Adrenal gland (tissue), 5 donors: Measurements from ENCODE around the gene ATOSA.

ENCODE experiments used
- POLR2A ChIP-seq, 2 donors: fragments of 450-650 bp; IDR thresholded peaks; one replicate each; pipeline ENCODE4 v1.6.1; 2017; ENCODE audit warnings: antibody characterized with exemption in 2 of 2, mild to moderate bottlenecking in 2 of 2, moderate library complexity in 1 of 2
- TF ChIP-seq, protein P1 (sequence below), 6 experiments: fragments of 450-650 bp in 4 of 6; fragments of 200-600 bp in 2 of 6; sonication (generic) in 1 of 6; IDR thresholded peaks; 1 replicate in 5 of 6; 2 replicates in 1 of 6; pipeline versions ENCODE4 v1.5.1 to v1.8.0; 2016 to 2021; ENCODE audit warnings: antibody characterized with exemption in 6 of 6, mild to moderate bottlenecking in 2 of 6, moderate library complexity in 1 of 6
- donor health status: DM: no; HTN: no; CAD: no.

DNA sequence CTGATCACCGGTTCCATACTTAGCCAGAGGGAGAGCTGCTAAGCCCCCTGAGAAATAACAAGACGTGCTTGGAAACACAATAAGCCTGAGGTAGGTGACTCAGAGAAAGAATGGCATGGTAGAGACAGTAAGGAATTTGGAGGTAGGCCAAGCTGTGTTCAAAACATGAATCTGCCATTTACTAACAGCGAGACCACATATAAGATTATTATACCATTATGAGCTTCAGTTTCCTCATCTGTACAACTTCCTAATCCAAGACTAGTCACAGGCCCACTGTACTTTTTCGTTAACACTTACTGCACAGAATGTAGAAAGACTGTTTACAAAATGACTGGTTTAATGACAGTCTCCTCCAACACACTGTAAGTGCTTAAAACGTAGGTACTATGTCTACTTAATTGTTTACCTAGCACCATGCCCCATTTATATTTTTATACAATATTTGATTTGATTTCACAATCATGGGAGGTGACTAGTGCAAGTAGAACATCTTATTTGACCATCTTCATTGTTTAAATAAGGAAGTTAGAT, 25.7 kb downstream of the ATOSA start:
- TF ChIP-seq, protein P1, sequence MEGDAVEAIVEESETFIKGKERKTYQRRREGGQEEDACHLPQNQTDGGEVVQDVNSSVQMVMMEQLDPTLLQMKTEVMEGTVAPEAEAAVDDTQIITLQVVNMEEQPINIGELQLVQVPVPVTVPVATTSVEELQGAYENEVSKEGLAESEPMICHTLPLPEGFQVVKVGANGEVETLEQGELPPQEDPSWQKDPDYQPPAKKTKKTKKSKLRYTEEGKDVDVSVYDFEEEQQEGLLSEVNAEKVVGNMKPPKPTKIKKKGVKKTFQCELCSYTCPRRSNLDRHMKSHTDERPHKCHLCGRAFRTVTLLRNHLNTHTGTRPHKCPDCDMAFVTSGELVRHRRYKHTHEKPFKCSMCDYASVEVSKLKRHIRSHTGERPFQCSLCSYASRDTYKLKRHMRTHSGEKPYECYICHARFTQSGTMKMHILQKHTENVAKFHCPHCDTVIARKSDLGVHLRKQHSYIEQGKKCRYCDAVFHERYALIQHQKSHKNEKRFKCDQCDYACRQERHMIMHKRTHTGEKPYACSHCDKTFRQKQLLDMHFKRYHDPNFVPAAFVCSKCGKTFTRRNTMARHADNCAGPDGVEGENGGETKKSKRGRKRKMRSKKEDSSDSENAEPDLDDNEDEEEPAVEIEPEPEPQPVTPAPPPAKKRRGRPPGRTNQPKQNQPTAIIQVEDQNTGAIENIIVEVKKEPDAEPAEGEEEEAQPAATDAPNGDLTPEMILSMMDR (IDR thresholded peaks at IDR 0.05) = no peak
- TF ChIP-seq POLR2A (IDR thresholded peaks at IDR 0.05) = no peak
